Progenitor cell of endocrine pancreas (in vitro differentiated cells): ENCODE results near the gene PCSK1N. TPM values are rescaled to one million over a fixed set of nuclear protein-coding genes. Genes with fewer than 3 reads are reported as not detected.
"Not testable (repeated sequence)": the region's sequence is repeated elsewhere in the genome, so short reads cannot be mapped to it uniquely, and the experiment has no call there.

ENCODE experiments used
- DNase-seq: peaks from one replicate; pipeline ENCODE4 v3.0.0; 2021; ENCODE audit warnings: low spot score; ENCODE audit not compliant: unreplicated experiment
- H3K27ac Mint-ChIP-seq: 2 replicates; pipeline ENCODE4 v1.8.0; 2021; ENCODE audit warnings: mild to moderate bottlenecking, moderate library complexity, mixed read lengths
- H3K27me3 Mint-ChIP-seq: 2 replicates; pipeline ENCODE4 v1.8.0; 2021; ENCODE audit warnings: mixed read lengths
- H3K36me3 Mint-ChIP-seq: 2 replicates; pipeline ENCODE4 v1.8.0; 2022; ENCODE audit warnings: mixed read lengths; ENCODE audit not compliant: insufficient read depth
- H3K4me1 Mint-ChIP-seq: 2 replicates; pipeline ENCODE4 v1.8.0; 2021; ENCODE audit warnings: low read depth, mixed read lengths
- H3K4me3 Mint-ChIP-seq: 2 replicates; pipeline ENCODE4 v1.8.0; 2021; ENCODE audit warnings: low read depth, mild to moderate bottlenecking, moderate library complexity, mixed read lengths
- H3K9me3 Mint-ChIP-seq: 2 replicates; pipeline ENCODE4 v1.8.0; 2021; ENCODE audit warnings: low read depth, mixed read lengths
- total RNA-seq: library from RNA; stranded (reverse); gene quantifications from 2 replicates; pipeline ENCODE4 v1.2.1, GENCODE V29; 2021
- TF ChIP-seq, protein P1 (sequence below): fragments of 200-600 bp; sonication (generic); IDR thresholded peaks from one replicate; pipeline ENCODE4 v1.5.0; 2021; ENCODE audit warnings: antibody characterized with exemption, mild to moderate bottlenecking; ENCODE audit not compliant: unreplicated experiment

The PCSK1N gene
- total RNA-seq, 1 donor from 2014 or later = 58.3 TPM

- no peak for DNase-seq
- Mint-ChIP-seq H3K4me3 (no peak within 1 kb of the TSS), H3K27ac (no peak within 1 kb of the TSS), H3K9me3 (peaks cover 7% of the 10 kb centered on the region), H3K27me3 (peaks cover 29% of the 10 kb centered on the region), H3K4me1 (no peaks in the 10 kb centered on the region), H3K36me3 (peaks cover 23% of the 10 kb centered on the region)
- TF ChIP-seq, protein P1, sequence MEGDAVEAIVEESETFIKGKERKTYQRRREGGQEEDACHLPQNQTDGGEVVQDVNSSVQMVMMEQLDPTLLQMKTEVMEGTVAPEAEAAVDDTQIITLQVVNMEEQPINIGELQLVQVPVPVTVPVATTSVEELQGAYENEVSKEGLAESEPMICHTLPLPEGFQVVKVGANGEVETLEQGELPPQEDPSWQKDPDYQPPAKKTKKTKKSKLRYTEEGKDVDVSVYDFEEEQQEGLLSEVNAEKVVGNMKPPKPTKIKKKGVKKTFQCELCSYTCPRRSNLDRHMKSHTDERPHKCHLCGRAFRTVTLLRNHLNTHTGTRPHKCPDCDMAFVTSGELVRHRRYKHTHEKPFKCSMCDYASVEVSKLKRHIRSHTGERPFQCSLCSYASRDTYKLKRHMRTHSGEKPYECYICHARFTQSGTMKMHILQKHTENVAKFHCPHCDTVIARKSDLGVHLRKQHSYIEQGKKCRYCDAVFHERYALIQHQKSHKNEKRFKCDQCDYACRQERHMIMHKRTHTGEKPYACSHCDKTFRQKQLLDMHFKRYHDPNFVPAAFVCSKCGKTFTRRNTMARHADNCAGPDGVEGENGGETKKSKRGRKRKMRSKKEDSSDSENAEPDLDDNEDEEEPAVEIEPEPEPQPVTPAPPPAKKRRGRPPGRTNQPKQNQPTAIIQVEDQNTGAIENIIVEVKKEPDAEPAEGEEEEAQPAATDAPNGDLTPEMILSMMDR = no peak
Observed at GRCh38 chrX:48826135-48826875, 9.1 kb downstream of the PCSK1N start, which contains the start of gene ERAS. Gene ERAS (plus strand): TSS chrX:48826513. CDS start chrX:48829124, 2,611 bp downstream.

- Mint-ChIP-seq H3K27me3 (peaks cover 15% of the 10 kb centered on the region), H3K4me1 (no peaks in the 10 kb centered on the region), H3K9me3 (peaks cover 14% of the 10 kb centered on the region), H3K36me3 (peaks cover 25% of the 10 kb centered on the region), H3K4me3 (no peak overlapping the region), H3K27ac (no peak overlapping the region)
- TF ChIP-seq, protein P1 = no peak
- no peak for DNase-seq
Observed at GRCh38 chrX:48824066-48824465, 11.3 kb downstream of the PCSK1N start.

- TF ChIP-seq, protein P1 = no peak
- H3K4me3 Mint-ChIP-seq = no peak overlapping the region
- no peak overlapping the region for H3K27ac Mint-ChIP-seq
- H3K27me3 Mint-ChIP-seq = peaks cover 6% of the 10 kb centered on the region
- H3K4me1 Mint-ChIP-seq = no peaks in the 10 kb centered on the region
- no peak for DNase-seq
- H3K9me3 Mint-ChIP-seq = peaks cover 20% of the 10 kb centered on the region
- H3K36me3 Mint-ChIP-seq = peaks cover 22% of the 10 kb centered on the region
Observed at GRCh38 chrX:48823053-48823452, 12.4 kb downstream of the PCSK1N start.

- H3K36me3 Mint-ChIP-seq, DNase-seq: not testable (repeated sequence)
- H3K9me3 Mint-ChIP-seq = peaks cover 13% of the 10 kb centered on the region
Observed at GRCh38 chrX:48819394-48819793, 16.0 kb downstream of the PCSK1N start.

GRCh38 chrX:48818866-48819265, 16.5 kb downstream of the PCSK1N start:
- no peak overlapping the region for H3K4me3 Mint-ChIP-seq
- TF ChIP-seq, protein P1 = no peak
- no peak overlapping the region for H3K27ac Mint-ChIP-seq
- no peak for DNase-seq
- peaks cover 6% of the 10 kb centered on the region for H3K36me3 Mint-ChIP-seq
- H3K27me3 Mint-ChIP-seq = no peaks in the 10 kb centered on the region
- H3K4me1 Mint-ChIP-seq = no peaks in the 10 kb centered on the region
- H3K9me3 Mint-ChIP-seq = peaks cover 17% of the 10 kb centered on the region

More at GRCh38 chrX:48819394-48819793, 16.0 kb downstream of the PCSK1N start:
- not testable (repeated sequence) for H3K4me3 Mint-ChIP-seq, H3K27me3 Mint-ChIP-seq, H3K4me1 Mint-ChIP-seq, H3K27ac Mint-ChIP-seq

DNA sequence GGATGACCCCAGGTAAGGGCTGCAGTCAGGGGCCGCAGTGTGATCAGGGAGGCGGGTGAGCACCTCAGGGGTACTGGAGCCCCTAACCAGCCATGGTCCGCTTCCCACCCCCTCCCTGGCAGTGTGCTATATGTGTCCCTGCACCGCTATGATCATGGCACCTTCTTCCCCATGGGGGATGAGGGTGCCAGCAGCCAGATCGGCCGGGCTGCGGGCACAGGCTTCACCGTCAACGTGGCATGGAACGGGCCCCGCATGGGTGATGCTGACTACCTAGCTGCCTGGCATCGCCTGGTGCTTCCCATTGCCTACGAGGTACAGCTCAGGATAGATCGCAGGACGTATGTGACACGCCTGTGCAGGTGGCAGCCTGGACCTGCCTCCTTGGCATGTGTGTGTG, 17.3 kb downstream of the PCSK1N start:
- no peak overlapping the region for H3K27ac Mint-ChIP-seq
- DNase-seq = no peak
- peaks cover 8% of the 10 kb centered on the region for H3K36me3 Mint-ChIP-seq
- H3K9me3 Mint-ChIP-seq = peaks cover 18% of the 10 kb centered on the region
- TF ChIP-seq, protein P1 = no peak
- H3K4me1 Mint-ChIP-seq = no peaks in the 10 kb centered on the region
- H3K27me3 Mint-ChIP-seq = no peaks in the 10 kb centered on the region
- H3K4me3 Mint-ChIP-seq = no peak overlapping the region
